K562 (cell line): ENCODE measurements around the gene PLP2. TPM values are rescaled to one million over a fixed set of nuclear protein-coding genes. Genes with fewer than 3 reads are reported as not detected.
A peak's percentile ranks its signal among the peaks of the same experiment; 100 is the strongest.

ENCODE experiments used
- CXXC5 ChIP-seq: fragments of 250-450 bp; sonication (Bioruptor Pico); IDR thresholded peaks from 2 replicates; pipeline ENCODE4 v1.8.0; 2022; ENCODE audit warnings: inconsistent platforms, mild to moderate bottlenecking, moderate library complexity
- E2F3 ChIP-seq: fragments of 250-450 bp; sonication (Bioruptor Pico); IDR thresholded peaks from 2 replicates; pipeline ENCODE4 v1.4.0; 2020; ENCODE audit warnings: mild to moderate bottlenecking
- MAZ ChIP-seq, 2 experiments: fragments of 450-650 bp in 1 of 2; sonication (generic) in 1 of 2; formaldehyde crosslinking; IDR thresholded peaks in 1 of 2; conservative IDR thresholded peaks in 1 of 2; 2 replicates each; pipeline versions ENCODE4 v1.4.0 to v1.5.0; 2020; ENCODE audit warnings: mild to moderate bottlenecking in 1 of 2, missing genetic modification reagents in 1 of 2
- NFIX ChIP-seq: fragments of 250-450 bp; sonication (Bioruptor Pico); IDR thresholded peaks from 2 replicates; pipeline ENCODE4 v1.4.0; 2020; ENCODE audit warnings: low read depth, mild to moderate bottlenecking, moderate library complexity
- POLR2G ChIP-seq: fragments of 200-400 bp; formaldehyde crosslinking; IDR thresholded peaks from 2 replicates; pipeline ENCODE4 v1.6.1; 2017; ENCODE audit warnings: low read depth, mild to moderate bottlenecking, antibody characterized with exemption, low read length, moderate library complexity
- SRSF7 ChIP-seq: fragments of 200-400 bp; formaldehyde crosslinking; optimal IDR thresholded peaks from 2 replicates; pipeline ENCODE3; 2017; ENCODE audit warnings: mild to moderate bottlenecking, low read depth, low read length
- ZEB2 ChIP-seq: fragments of 450-650 bp; IDR thresholded peaks from 2 replicates; pipeline ENCODE4 v1.6.1; 2016
- ZFX ChIP-seq: sonication (generic); formaldehyde crosslinking; IDR thresholded peaks from 2 replicates; pipeline ENCODE4 v1.8.0; 2022; ENCODE audit warnings: mild to moderate bottlenecking, missing genetic modification reagents, moderate library complexity
- polyA plus RNA-seq, 8 experiments: library from polyadenylated mRNA; depleted of rRNA in 4 of 8; stranded (reverse) in 5 of 8; unstranded in 3 of 8; fragments of >200 nt; fragmentation: Nextera tagmentation in 2 of 8; fragmentation: Illumina TruSeq in 1 of 8; extraction: Ambion mirVana in 2 of 8; extraction: Trizol in 1 of 8; gene quantifications; 2 replicates each; pipeline versions ENCODE4 v1.2.1 to v1.2.3, GENCODE V29; 2011 to 2014; ENCODE audit warnings: inconsistent platforms in 1 of 8, missing spikeins in 1 of 8
- total RNA-seq, 7 experiments: library from RNA; depleted of rRNA in 6 of 7; stranded (reverse); fragments of >200 nt in 6 of 7; fragmentation: Illumina TruSeq in 2 of 7; extraction: Trizol in 2 of 7; gene quantifications; 2 replicates each; pipeline versions ENCODE4 v1.2.1 to v1.2.3, GENCODE V29; 2011 to 2021; ENCODE audit warnings: low replicate concordance in 1 of 7
- TF ChIP-seq, protein P1 (sequence below): sonication (generic); formaldehyde crosslinking; IDR thresholded peaks from 2 replicates; pipeline ENCODE4 v1.8.1; 2023; ENCODE audit warnings: mild to moderate bottlenecking, missing genetic modification reagents
- TF ChIP-seq, protein P2 (sequence below): sonication (generic); formaldehyde crosslinking; IDR thresholded peaks from 2 replicates; pipeline ENCODE4 v1.8.0; 2022; ENCODE audit warnings: mild to moderate bottlenecking, missing genetic modification reagents
- TF ChIP-seq, protein P3 (sequence below): fragments of 450-650 bp; IDR thresholded peaks from 2 replicates; pipeline ENCODE4 v1.6.1; 2016; ENCODE audit warnings: missing biosample characterization, missing genetic modification characterization
- TF ChIP-seq, protein P4 (sequence below): sonication (generic); formaldehyde crosslinking; IDR thresholded peaks from 2 replicates; pipeline ENCODE4 v1.8.0; 2022; ENCODE audit warnings: mild to moderate bottlenecking, missing genetic modification reagents
- TF ChIP-seq, protein P5 (sequence below): fragments of 450-650 bp; conservative IDR thresholded peaks from 2 replicates; pipeline ENCODE4 v1.6.1; 2016; ENCODE audit warnings: missing genetic modification characterization, low read depth, mild to moderate bottlenecking, control low read depth, missing compliant biosample characterization

The PLP2 gene
- total and polyA plus RNA-seq, 9 of the 15 experiments (the other 6 are each of a cell fraction or from before 2014, with no cell fraction given) = 34.7 to 236 (median 112) TPM

DNA sequence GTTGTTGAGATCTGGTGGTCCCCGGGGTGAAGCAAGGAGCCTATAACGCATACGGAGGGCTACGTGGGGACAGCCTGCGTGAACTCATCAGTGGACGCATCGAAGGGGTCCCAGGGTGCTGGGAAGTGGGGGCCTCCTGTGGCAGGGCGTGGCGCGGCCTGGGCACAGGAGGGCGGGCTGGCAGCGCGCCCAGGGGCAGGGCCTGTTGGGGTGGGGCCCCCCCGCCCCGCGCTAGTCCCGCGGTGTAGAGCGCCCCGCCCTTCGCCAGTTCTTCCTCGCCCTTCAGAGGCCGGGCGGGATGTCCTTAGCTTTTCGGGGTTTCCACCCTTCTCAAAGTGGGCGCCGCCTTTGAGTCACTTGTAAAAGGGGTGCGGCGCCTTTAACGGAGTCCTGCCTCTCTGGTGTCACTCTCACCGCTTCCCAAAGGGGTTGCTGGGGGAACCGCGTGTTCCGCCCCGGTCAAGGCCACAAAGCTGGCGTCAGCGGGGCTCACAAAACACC is 632 bp downstream of the PLP2 start (continued):
- TF ChIP-seq, protein P1, sequence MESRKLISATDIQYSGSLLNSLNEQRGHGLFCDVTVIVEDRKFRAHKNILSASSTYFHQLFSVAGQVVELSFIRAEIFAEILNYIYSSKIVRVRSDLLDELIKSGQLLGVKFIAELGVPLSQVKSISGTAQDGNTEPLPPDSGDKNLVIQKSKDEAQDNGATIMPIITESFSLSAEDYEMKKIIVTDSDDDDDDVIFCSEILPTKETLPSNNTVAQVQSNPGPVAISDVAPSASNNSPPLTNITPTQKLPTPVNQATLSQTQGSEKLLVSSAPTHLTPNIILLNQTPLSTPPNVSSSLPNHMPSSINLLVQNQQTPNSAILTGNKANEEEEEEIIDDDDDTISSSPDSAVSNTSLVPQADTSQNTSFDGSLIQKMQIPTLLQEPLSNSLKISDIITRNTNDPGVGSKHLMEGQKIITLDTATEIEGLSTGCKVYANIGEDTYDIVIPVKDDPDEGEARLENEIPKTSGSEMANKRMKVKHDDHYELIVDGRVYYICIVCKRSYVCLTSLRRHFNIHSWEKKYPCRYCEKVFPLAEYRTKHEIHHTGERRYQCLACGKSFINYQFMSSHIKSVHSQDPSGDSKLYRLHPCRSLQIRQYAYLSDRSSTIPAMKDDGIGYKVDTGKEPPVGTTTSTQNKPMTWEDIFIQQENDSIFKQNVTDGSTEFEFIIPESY (CRISPR knock-in tag) = peak; percentile 27; the same call in 1 of the 2 replicates
- TF ChIP-seq E2F3 (CRISPR knock-in tag) (no peak), POLR2G (peak; percentile 73), SRSF7 (no peak), MAZ (CRISPR knock-in tag; conservative IDR thresholded peaks at IDR 0.05 in 1 of 2, IDR thresholded peaks at IDR 0.05 in 1 of 2) (peak in 1 of 2 experiments; percentile 28; a peak in 2 of 4 replicates), ZFX (CRISPR knock-in tag) (peak; percentile 32; the same call in 1 of the 2 replicates), NFIX (CRISPR knock-in tag) (no peak), CXXC5 (CRISPR knock-in tag) (0 out of 2 replicates have a peak, but pooled peaks have one; percentile 21), ZEB2 (no peak)
- TF ChIP-seq, protein P2, sequence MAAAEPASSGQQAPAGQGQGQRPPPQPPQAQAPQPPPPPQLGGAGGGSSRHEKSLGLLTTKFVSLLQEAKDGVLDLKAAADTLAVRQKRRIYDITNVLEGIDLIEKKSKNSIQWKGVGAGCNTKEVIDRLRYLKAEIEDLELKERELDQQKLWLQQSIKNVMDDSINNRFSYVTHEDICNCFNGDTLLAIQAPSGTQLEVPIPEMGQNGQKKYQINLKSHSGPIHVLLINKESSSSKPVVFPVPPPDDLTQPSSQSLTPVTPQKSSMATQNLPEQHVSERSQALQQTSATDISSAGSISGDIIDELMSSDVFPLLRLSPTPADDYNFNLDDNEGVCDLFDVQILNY = no peak
- TF ChIP-seq, protein P3, sequence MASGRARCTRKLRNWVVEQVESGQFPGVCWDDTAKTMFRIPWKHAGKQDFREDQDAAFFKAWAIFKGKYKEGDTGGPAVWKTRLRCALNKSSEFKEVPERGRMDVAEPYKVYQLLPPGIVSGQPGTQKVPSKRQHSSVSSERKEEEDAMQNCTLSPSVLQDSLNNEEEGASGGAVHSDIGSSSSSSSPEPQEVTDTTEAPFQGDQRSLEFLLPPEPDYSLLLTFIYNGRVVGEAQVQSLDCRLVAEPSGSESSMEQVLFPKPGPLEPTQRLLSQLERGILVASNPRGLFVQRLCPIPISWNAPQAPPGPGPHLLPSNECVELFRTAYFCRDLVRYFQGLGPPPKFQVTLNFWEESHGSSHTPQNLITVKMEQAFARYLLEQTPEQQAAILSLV = no peak
- TF ChIP-seq, protein P4, sequence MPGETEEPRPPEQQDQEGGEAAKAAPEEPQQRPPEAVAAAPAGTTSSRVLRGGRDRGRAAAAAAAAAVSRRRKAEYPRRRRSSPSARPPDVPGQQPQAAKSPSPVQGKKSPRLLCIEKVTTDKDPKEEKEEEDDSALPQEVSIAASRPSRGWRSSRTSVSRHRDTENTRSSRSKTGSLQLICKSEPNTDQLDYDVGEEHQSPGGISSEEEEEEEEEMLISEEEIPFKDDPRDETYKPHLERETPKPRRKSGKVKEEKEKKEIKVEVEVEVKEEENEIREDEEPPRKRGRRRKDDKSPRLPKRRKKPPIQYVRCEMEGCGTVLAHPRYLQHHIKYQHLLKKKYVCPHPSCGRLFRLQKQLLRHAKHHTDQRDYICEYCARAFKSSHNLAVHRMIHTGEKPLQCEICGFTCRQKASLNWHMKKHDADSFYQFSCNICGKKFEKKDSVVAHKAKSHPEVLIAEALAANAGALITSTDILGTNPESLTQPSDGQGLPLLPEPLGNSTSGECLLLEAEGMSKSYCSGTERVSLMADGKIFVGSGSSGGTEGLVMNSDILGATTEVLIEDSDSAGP = peak; percentile 89
- TF ChIP-seq, protein P5, sequence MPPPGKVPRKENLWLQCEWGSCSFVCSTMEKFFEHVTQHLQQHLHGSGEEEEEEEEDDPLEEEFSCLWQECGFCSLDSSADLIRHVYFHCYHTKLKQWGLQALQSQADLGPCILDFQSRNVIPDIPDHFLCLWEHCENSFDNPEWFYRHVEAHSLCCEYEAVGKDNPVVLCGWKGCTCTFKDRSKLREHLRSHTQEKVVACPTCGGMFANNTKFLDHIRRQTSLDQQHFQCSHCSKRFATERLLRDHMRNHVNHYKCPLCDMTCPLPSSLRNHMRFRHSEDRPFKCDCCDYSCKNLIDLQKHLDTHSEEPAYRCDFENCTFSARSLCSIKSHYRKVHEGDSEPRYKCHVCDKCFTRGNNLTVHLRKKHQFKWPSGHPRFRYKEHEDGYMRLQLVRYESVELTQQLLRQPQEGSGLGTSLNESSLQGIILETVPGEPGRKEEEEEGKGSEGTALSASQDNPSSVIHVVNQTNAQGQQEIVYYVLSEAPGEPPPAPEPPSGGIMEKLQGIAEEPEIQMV = no peak
